Fibroblast of lung (primary cell): ENCODE measurements around the gene ATP9B.

Experiments used
- CTCF ChIP-seq, 2 donors: IDR thresholded peaks in 1 of 2; conservative IDR thresholded peaks in 1 of 2; 1 replicate in 1 of 2; 2 replicates in 1 of 2; pipeline ENCODE4 v1.5.1; 2011 to 2012; ENCODE audit warnings: low read length in 2 of 2, control low read depth in 1 of 2, inconsistent platforms in 1 of 2, low read depth in 1 of 2, mild to moderate bottlenecking in 1 of 2
- EZH2 ChIP-seq: IDR thresholded peaks from 2 replicates; pipeline ENCODE4 v1.5.1; 2012; ENCODE audit warnings: low read length, control low read depth, mild to moderate bottlenecking; ENCODE audit errors: missing control alignments

DNA sequence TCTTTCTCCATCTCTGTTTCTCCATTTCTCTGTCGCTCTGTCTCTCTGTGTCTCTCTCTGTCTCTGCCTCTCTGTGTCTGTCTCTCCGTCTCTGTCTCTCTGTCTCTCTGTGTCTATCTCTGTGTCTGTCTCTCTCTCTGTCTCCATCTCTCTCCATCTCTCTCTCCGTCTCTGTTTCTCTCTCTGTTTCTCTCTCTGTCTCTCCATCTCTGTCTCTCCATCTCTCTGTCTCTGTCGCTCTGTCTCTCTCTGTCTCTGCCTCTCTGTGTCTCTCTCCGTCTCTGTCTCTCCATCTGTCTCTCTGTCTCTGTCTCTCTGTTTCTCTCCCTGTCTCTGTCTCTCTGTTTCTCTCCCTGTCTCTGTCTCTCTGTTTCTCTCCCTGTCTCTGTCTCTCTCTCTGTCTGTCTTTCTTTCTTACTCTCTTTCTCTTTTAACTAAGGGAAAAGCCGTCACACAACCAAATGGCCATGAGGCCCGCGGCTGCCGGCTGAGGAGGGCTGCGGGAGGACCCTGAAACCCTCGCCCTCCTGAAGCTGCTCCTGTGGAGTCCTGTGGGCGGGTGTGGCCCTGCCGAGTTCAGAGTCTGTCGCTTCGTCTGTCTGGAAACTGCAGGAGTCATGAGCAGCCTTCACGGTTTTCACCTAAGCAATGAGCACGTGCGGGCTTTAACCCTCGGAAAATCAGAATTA lies 355.8 kb downstream of the ATP9B start:
- TF ChIP-seq EZH2 (no peak), CTCF (conservative IDR thresholded peaks at IDR 0.05 in 1 of 2, IDR thresholded peaks at IDR 0.05 in 1 of 2; ENCODE audit: low read depth in 1 of 2, low read length in 2 of 2) (no peak)
